HepG2 (cell line): Measurements from ENCODE around the gene PUS3.

Experiments
- RBFOX2 ChIP-seq: fragments of 200-400 bp; formaldehyde crosslinking; IDR thresholded peaks from 2 replicates; pipeline ENCODE4 v1.6.1; 2017; ENCODE audit warnings: low read depth, mild to moderate bottlenecking, low read length
- TF ChIP-seq, protein P1 (sequence below): IDR thresholded peaks from 2 replicates; pipeline ENCODE4 v1.6.1; 2016

DNA sequence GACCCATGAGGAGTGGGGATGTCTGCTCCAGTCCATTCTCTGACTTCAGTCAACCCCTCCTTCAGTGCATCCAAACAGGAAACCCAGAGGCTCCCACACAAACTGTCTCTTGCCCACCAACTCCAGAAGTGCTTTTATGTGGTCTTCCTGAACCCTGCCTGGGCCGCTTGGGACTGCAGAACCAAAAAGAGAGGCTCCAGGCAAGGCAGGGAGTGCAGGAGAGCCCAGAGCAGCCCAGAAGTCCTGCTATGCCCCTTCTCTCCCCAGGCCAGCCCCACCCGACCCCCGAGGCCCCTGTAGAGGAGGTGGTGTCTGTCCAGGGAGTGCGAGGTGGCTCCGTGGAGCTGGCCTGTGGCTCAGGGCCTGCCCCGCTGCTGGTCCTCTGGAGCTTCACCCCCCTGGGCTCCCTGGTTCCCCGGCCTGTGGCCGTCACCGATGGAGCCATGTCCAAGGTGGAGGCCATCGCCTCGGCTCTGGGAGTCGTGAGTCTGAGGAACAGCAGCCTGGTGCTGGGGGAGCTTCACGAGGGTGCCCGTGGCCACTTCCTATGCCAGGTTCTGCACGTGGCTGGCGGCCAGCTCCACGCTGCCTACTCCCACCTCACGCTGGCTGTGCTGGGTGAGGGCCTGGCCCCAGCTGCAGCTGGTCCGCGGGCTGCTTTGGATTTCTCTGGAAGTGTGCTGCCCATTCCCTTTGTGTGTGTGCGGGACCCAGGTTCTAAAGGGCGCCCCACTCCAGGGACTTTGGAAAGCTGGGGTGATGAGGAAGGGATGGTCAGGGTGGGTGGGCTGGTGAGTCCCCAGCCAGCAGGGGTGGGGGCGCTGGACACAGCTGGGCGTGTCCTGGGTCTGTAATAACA is 44.6 kb upstream of the PUS3 start:
- TF ChIP-seq RBFOX2, result no peak
- TF ChIP-seq, protein P1, sequence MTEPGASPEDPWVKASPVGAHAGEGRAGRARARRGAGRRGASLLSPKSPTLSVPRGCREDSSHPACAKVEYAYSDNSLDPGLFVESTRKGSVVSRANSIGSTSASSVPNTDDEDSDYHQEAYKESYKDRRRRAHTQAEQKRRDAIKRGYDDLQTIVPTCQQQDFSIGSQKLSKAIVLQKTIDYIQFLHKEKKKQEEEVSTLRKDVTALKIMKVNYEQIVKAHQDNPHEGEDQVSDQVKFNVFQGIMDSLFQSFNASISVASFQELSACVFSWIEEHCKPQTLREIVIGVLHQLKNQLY (CRISPR knock-in tag), result no peak
